HCT116 (cell line): ENCODE results near the gene KMO. TPM values are rescaled to one million over a fixed set of nuclear protein-coding genes. Genes with fewer than 3 reads are reported as not detected.

Experiments
- ATAC-seq: fragments of 200-7000 bp; cut with Tn5 transposase; 2 replicates; pipeline ENCODE4 v1.9.1; 2020; ENCODE audit warnings: mild to moderate bottlenecking, moderate library complexity
- BruUV-seq: library from RNA; stranded (reverse); fragments of 400-500 nt; replicated peaks from 2 replicates; lab custom pipeline; 2021; lab: Mats Ljungman, UMichigan
- CTCF ChIA-PET: fragments of 300-600 bp; sonication (Branson Sonifier 250); formaldehyde crosslinking; loops from one replicate; lab custom pipeline; 2021; ENCODE audit warnings: antibody characterized with exemption; lab: Charles Lee
- POLR2A ChIA-PET: fragments of 300-600, 350-600 bp; sonication (Branson Sonifier 250); formaldehyde crosslinking; loops from one replicate; lab custom pipeline; 2021; ENCODE audit warnings: antibody characterized with exemption; lab: Charles Lee
- RAD21 ChIA-PET, 2 experiments: fragments of 300-600 bp; sonication (Branson Sonifier 250); formaldehyde crosslinking; loops; one replicate each; lab custom pipeline; 2023; ENCODE audit warnings: low total read pairs in 2 of 2; ENCODE audit not compliant: uncharacterized antibody in 2 of 2, unreplicated experiment in 2 of 2, low non-redundant PET in 1 of 2; lab: Charles Lee
- DNase-seq: peaks from one replicate; pipeline ENCODE4 v3.0.0-alpha.2; 2010; ENCODE audit warnings: low read depth, low spot score
- H2AFZ ChIP-seq: fragments of 200-600 bp; shearing (Covaris generic), sonication (generic); 2 replicates; pipeline ENCODE4 v1.6.1; 2017; ENCODE audit warnings: low read depth, mixed run types, mixed read lengths, antibody characterized with exemption, low read length; ENCODE audit not compliant: poor library complexity, severe bottlenecking
- H3K27ac ChIP-seq: 2 replicates; pipeline ENCODE4 v1.5.1; 2012; ENCODE audit warnings: low read depth, low read length
- H3K27me3 ChIP-seq: fragments of 200-600 bp; sonication (generic); 2 replicates; pipeline ENCODE4 v1.6.1; 2016; ENCODE audit warnings: mixed run types, low read length, mixed read lengths; ENCODE audit not compliant: insufficient read depth
- H3K36me3 ChIP-seq, 2 experiments: fragments of 200-500 bp in 1 of 2; fragments of 200-600 bp in 1 of 2; sonication (Bioruptor generic) in 1 of 2; sonication (generic) in 1 of 2; 2 replicates each; pipeline versions ENCODE4 v1.5.1 to v1.6.1; 2014 to 2016; ENCODE audit warnings: low read length in 2 of 2, inconsistent platforms in 1 of 2, mixed read lengths in 1 of 2, mixed run types in 1 of 2; ENCODE audit not compliant: insufficient read depth in 2 of 2, control insufficient read depth in 1 of 2
- H3K4me1 ChIP-seq, 2 experiments: fragments of 200-600 bp in 1 of 2; sonication (generic) in 1 of 2; 2 replicates each; pipeline versions ENCODE4 v1.5.1 to v1.6.1; 2012 to 2017; ENCODE audit warnings: low read length in 2 of 2, inconsistent platforms in 1 of 2, mild to moderate bottlenecking in 1 of 2, mixed read lengths in 1 of 2, mixed run types in 1 of 2, moderate library complexity in 1 of 2; ENCODE audit not compliant: insufficient read depth in 2 of 2, control insufficient read depth in 1 of 2
- H3K4me2 ChIP-seq: fragments of 200-600 bp; sonication (generic); 2 replicates; pipeline ENCODE4 v1.6.1; 2017; ENCODE audit warnings: mixed run types, low read length, mixed read lengths
- H3K4me3 ChIP-seq, 2 experiments: fragments of 200-600 bp in 1 of 2; sonication (generic) in 1 of 2; replicated peaks in 1 of 2; 2 replicates each; pipeline ENCODE4 v1.5.1; 2011 to 2016; ENCODE audit warnings: low read length in 2 of 2, control low read depth in 1 of 2, low read depth in 1 of 2, mild to moderate bottlenecking in 1 of 2, mixed read lengths in 1 of 2, mixed run types in 1 of 2
- H3K79me2 ChIP-seq: fragments of 200-600 bp; sonication (generic); 2 replicates; pipeline ENCODE4 v1.6.1; 2017; ENCODE audit warnings: mild to moderate bottlenecking, mixed run types, low read length, moderate library complexity, mixed read lengths; ENCODE audit not compliant: insufficient read depth
- H3K9ac ChIP-seq: fragments of 200-600 bp; sonication (generic); 2 replicates; pipeline ENCODE4 v1.6.1; 2016; ENCODE audit warnings: low read length, mixed read lengths
- H3K9me2 ChIP-seq: fragments of 200-600 bp; sonication (generic), shearing (Covaris generic); 2 replicates; pipeline ENCODE4 v1.6.1; 2017; ENCODE audit warnings: mixed run types, mild to moderate bottlenecking, moderate library complexity; ENCODE audit not compliant: insufficient read depth
- H3K9me3 ChIP-seq, 2 experiments: fragments of 200-500 bp in 1 of 2; fragments of 200-600 bp in 1 of 2; sonication (Bioruptor generic) in 1 of 2; sonication (generic) in 1 of 2; 2 replicates each; pipeline ENCODE4 v1.6.1; 2014 to 2017; ENCODE audit warnings: low read length in 2 of 2, mixed read lengths in 2 of 2, inconsistent platforms in 1 of 2, low read depth in 1 of 2, mild to moderate bottlenecking in 1 of 2, mixed run types in 1 of 2, moderate library complexity in 1 of 2; ENCODE audit not compliant: control insufficient read depth in 1 of 2, insufficient read depth in 1 of 2
- H4K20me1 ChIP-seq: fragments of 200-600 bp; sonication (generic), shearing (Covaris generic); 2 replicates; pipeline ENCODE4 v1.6.1; 2017; ENCODE audit warnings: mixed run types, mild to moderate bottlenecking, moderate library complexity; ENCODE audit not compliant: insufficient read depth
- CBX3 ChIP-seq: IDR thresholded peaks from 2 replicates; pipeline ENCODE4 v1.6.1; 2012; ENCODE audit warnings: low read depth
- CTCF ChIP-seq, 3 experiments: fragments of 200-600 bp in 1 of 3; sonication (generic) in 1 of 3; IDR thresholded peaks in 2 of 3; conservative IDR thresholded peaks in 1 of 3; 2 replicates each; pipeline ENCODE4 v1.5.1; 2012 to 2017; ENCODE audit warnings: low read depth in 2 of 3, low read length in 2 of 3, antibody characterized with exemption in 1 of 3, borderline replicate concordance in 1 of 3, control low read depth in 1 of 3, mild to moderate bottlenecking in 1 of 3, mixed read lengths in 1 of 3, mixed run types in 1 of 3, moderate library complexity in 1 of 3; ENCODE audit not compliant: insufficient read depth in 1 of 3
- EGR1 ChIP-seq: IDR thresholded peaks from 2 replicates; pipeline ENCODE4 v1.6.1; 2012; ENCODE audit warnings: low read depth
- ELF1 ChIP-seq: IDR thresholded peaks from 2 replicates; pipeline ENCODE4 v1.6.1; 2012; ENCODE audit warnings: low read depth, borderline replicate concordance
- EZH2 ChIP-seq: fragments of 200-600 bp; sonication (generic); IDR thresholded peaks from 2 replicates; pipeline ENCODE4 v1.6.1; 2017; ENCODE audit warnings: antibody characterized with exemption, mixed run types
- EZH2phosphoT487 ChIP-seq: fragments of 200-600 bp; IDR thresholded peaks from 2 replicates; pipeline ENCODE4 v1.6.1; 2018; ENCODE audit warnings: antibody characterized with exemption, borderline replicate concordance
- FOSL1 ChIP-seq: IDR thresholded peaks from 2 replicates; pipeline ENCODE4 v1.6.1; 2012; ENCODE audit warnings: low read depth
- JUND ChIP-seq: IDR thresholded peaks from 2 replicates; pipeline ENCODE4 v1.6.1; 2012
- MAX ChIP-seq: IDR thresholded peaks from 2 replicates; pipeline ENCODE4 v1.6.1; 2012
- POLR2A ChIP-seq: IDR thresholded peaks from 2 replicates; pipeline ENCODE4 v1.7.0; 2011; ENCODE audit warnings: borderline replicate concordance; ENCODE audit not compliant: insufficient read depth, insufficient read length; ENCODE audit errors: extremely low read depth
- POLR2AphosphoS5 ChIP-seq: IDR thresholded peaks from 2 replicates; pipeline ENCODE4 v1.6.1; 2011; ENCODE audit warnings: mild to moderate bottlenecking, low read depth, low read length, moderate library complexity
- REST ChIP-seq: IDR thresholded peaks from 2 replicates; pipeline ENCODE4 v1.6.1; 2012; ENCODE audit warnings: low read depth
- SIN3A ChIP-seq: IDR thresholded peaks from 2 replicates; pipeline ENCODE4 v1.6.1; 2012; ENCODE audit warnings: low read depth
- SP1 ChIP-seq: IDR thresholded peaks from 2 replicates; pipeline ENCODE4 v1.6.1; 2012; ENCODE audit warnings: low read depth
- ZFX ChIP-seq: fragments of 450-650 bp; IDR thresholded peaks from 2 replicates; pipeline ENCODE4 v1.6.1; 2017
- intact Hi-C: fragments of 100-400 bp; cut with micrococcal nuclease; formaldehyde crosslinking; loops from 2 replicates; pipeline ENCODE4 v1.10.0; 2022
- total RNA-seq: library from RNA; stranded (reverse); gene quantifications from one replicate; pipeline ENCODE4 v1.2.1, GENCODE V29; 2021; ENCODE audit not compliant: unreplicated experiment
- TF ChIP-seq, protein P1 (sequence below): IDR thresholded peaks from 2 replicates; pipeline ENCODE4 v1.6.1; 2011; ENCODE audit warnings: mild to moderate bottlenecking, low read length, moderate library complexity; ENCODE audit not compliant: insufficient replicate concordance; ENCODE audit errors: extremely low read depth

Gene KMO
- total RNA-seq, 1 experiment from 2014 or later: not detected

DNA sequence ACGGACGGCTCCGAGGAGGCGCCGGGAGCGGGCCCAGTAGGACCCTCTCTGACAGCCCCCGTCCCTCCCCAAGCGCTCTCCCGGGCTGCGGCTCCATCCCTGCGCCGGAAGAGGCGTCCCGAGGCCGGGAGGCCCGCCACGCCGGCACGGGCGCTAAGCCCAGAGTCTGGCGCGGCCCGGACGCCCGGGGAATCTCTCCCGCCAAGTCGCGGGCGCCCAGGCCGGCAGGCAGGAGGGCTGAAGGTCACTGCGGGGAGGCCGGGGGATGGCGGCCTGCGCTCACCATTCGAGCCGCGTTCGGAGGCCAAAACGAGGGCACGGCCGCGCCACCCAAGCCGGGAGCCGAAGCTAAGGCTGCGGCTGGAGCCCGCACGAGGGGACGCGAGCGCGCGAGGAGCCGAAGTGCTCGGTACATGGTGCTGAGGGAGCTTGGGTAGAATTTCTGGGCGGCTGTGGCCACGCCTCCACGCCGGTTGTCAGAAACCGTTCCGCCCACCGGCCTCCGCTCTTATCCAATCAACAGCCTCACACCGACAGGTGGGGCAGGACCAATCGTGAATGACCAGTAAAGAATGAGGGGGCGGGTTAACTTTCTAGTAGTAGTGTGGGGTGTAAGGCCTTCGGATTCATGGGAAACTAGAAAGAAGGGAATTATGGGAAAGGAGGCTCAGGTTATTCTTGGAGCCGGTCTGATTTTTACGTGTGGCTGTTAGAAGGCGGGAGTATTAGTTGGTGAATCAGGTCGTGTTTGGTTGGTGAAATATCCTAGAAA, 12.7 kb upstream of the KMO start, which contains the start of gene FH:
FH (minus strand) TSS at position 448 of the 772 bp plus-strand sequence; CDS start at position 415, 33 bp downstream.
- H3K9me3 ChIP-seq: no peaks in the 10 kb centered on the region
- DNase-seq (peak; percentile 96), ATAC-seq (peak; percentile 97)
- ChIA-PET RAD21 (no interaction called here), POLR2A (interaction anchor here (0.9 to 1.4 kb wide), 3 partner anchors 9 to 121 kb away, joined by 4 to 5 read pairs (median 5); partner anchors contain the start of genes CHML and OPN3), CTCF (interaction anchor here (1.1 to 1.7 kb wide), 2 partner anchors 34 to 91 kb away, joined by 4 read pairs; no protein-coding TSS in a partner anchor)
- H3K27me3 ChIP-seq: 0 out of 2 replicates have a peak, but pooled peaks cover 3% of the 10 kb centered on the region
- peaks cover 5 to 12% of the 10 kb centered on the region in 2 experiments; a peak in 2 of 4 replicates for H3K4me1 ChIP-seq
- peaks cover 3% of the 10 kb centered on the region; the same call in 1 of the 2 replicates for H3K9me2 ChIP-seq
- no peaks in the 10 kb centered on the region for H3K36me3 ChIP-seq
- peak within 1 kb of the TSS; percentile 68 to 76 for H3K4me3 ChIP-seq
- H3K4me2 ChIP-seq: peak within 1 kb of the TSS; percentile 89
- H3K79me2 ChIP-seq: peaks cover 41% of the 10 kb centered on the region
- no peaks in the 10 kb centered on the region for H4K20me1 ChIP-seq
- peak within 1 kb of the TSS; percentile 83 for H2AFZ ChIP-seq
- intact Hi-C loops: no loop called here
- BruUV-seq: no TSS peak
- TF ChIP-seq EGR1 (peak; percentile 82), CBX3 (peak; percentile 60), POLR2A (peak; percentile 78), FOSL1 (0 out of 2 replicates have a peak, but pooled peaks have one; percentile 13), MAX (peak; percentile 85), CTCF (IDR thresholded peaks at IDR 0.05 in 2 of 3, conservative IDR thresholded peaks at IDR 0.05 in 1 of 3; ENCODE audit: borderline replicate concordance in 1 of 3, insufficient read depth in 1 of 3, low read depth in 2 of 3, low read length in 2 of 3) (no peak), EZH2 (no peak), SIN3A (peak; percentile 71), EZH2phosphoT487 (no peak), REST (no peak), POLR2AphosphoS5 (peak; percentile 87), JUND (no peak; the same call in 1 of the 2 replicates), ZFX (peak; percentile 95), SP1 (peak; percentile 92), ELF1 (no peak)
- TF ChIP-seq, protein P1, sequence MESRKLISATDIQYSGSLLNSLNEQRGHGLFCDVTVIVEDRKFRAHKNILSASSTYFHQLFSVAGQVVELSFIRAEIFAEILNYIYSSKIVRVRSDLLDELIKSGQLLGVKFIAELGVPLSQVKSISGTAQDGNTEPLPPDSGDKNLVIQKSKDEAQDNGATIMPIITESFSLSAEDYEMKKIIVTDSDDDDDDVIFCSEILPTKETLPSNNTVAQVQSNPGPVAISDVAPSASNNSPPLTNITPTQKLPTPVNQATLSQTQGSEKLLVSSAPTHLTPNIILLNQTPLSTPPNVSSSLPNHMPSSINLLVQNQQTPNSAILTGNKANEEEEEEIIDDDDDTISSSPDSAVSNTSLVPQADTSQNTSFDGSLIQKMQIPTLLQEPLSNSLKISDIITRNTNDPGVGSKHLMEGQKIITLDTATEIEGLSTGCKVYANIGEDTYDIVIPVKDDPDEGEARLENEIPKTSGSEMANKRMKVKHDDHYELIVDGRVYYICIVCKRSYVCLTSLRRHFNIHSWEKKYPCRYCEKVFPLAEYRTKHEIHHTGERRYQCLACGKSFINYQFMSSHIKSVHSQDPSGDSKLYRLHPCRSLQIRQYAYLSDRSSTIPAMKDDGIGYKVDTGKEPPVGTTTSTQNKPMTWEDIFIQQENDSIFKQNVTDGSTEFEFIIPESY: no peak
- TF ChIP-seq, all 23 proteins: peak for 9
- H3K27ac ChIP-seq: peak within 1 kb of the TSS; percentile 73
- H3K9ac ChIP-seq: peak within 1 kb of the TSS; percentile 85
